ENCODE results near the gene HTRA3. TPM values are rescaled to one million over a fixed set of nuclear protein-coding genes. Genes with fewer than 3 reads are reported as not detected.

Gene HTRA3
- total and polyA plus RNA-seq, 2 of the 8 experiments (the other 6 are each of a cell fraction or from before 2014, with no cell fraction given), result 3.2 to 5.8 TPM

- TF ChIP-seq CHD7 (IDR thresholded peaks at IDR 0.05; ENCODE audit: insufficient replicate concordance, low read length) (no peak), RBBP5 (IDR thresholded peaks at IDR 0.05; ENCODE audit: borderline replicate concordance, low read depth, low read length) (no peak), SRF (IDR thresholded peaks at IDR 0.05; ENCODE audit: low read depth, low read length) (no peak), RAD21 (IDR thresholded peaks at IDR 0.05 in 1 of 2, conservative IDR thresholded peaks at IDR 0.05 in 1 of 2; ENCODE audit: low read depth in 2 of 2, low read length in 2 of 2) (no peak), POU5F1 (IDR thresholded peaks at IDR 0.05; ENCODE audit: low read depth, low read length) (no peak), ATF3 (IDR thresholded peaks at IDR 0.05; ENCODE audit: insufficient read depth, low read depth, low read length) (no peak), EP300 (IDR thresholded peaks at IDR 0.05; ENCODE audit: borderline replicate concordance in 1 of 2, low read depth in 2 of 2, low read length in 2 of 2) (no peak), HDAC2 (IDR thresholded peaks at IDR 0.05; ENCODE audit: borderline replicate concordance in 1 of 2, low read depth in 2 of 2, low read length in 2 of 2) (no peak)
Measured at GRCh38 chr4:8220661-8221450, 48.7 kb upstream of the HTRA3 start (continued).

All from H1 (cell line).